H9 (cell line): ENCODE measurements around the gene LSM3. TPM values are rescaled to one million over a fixed set of nuclear protein-coding genes. Genes with fewer than 3 reads are reported as not detected.

Source experiments
- DNase-seq: peaks from one replicate; pipeline ENCODE4 v3.0.0-alpha.2; 2017
- H2AFZ ChIP-seq: one replicate; pipeline ENCODE4 v1.6.1; 2013; ENCODE audit warnings: mild to moderate bottlenecking, low read length, control low read depth, moderate library complexity
- H2AK5ac ChIP-seq: 2 replicates; pipeline ENCODE4 v1.6.1; 2013; ENCODE audit warnings: low read length, control low read depth, mixed read lengths; ENCODE audit not compliant: insufficient read length
- H2BK120ac ChIP-seq: one replicate; pipeline ENCODE4 v1.6.1; 2013; ENCODE audit warnings: low read depth, mild to moderate bottlenecking, low read length, control low read depth, inconsistent platforms; ENCODE audit not compliant: poor library complexity, severe bottlenecking
- H2BK12ac ChIP-seq: 2 replicates; pipeline ENCODE4 v1.6.1; 2013; ENCODE audit warnings: low read length, control low read depth, mixed read lengths, low read depth; ENCODE audit not compliant: insufficient read length
- H2BK15ac ChIP-seq: 2 replicates; pipeline ENCODE4 v1.6.1; 2013; ENCODE audit warnings: low read depth, low read length, control low read depth
- H2BK20ac ChIP-seq: one replicate; pipeline ENCODE4 v1.6.1; 2013; ENCODE audit warnings: low read depth, mild to moderate bottlenecking, low read length, control low read depth, inconsistent platforms; ENCODE audit not compliant: poor library complexity, severe bottlenecking
- H2BK5ac ChIP-seq: 2 replicates; pipeline ENCODE4 v1.6.1; 2013; ENCODE audit warnings: low read length, control low read depth, mixed read lengths; ENCODE audit not compliant: insufficient read length
- H3K14ac ChIP-seq: 2 replicates; pipeline ENCODE4 v1.6.1; 2013; ENCODE audit warnings: low read length, control low read depth; ENCODE audit not compliant: insufficient read depth
- H3K18ac ChIP-seq: 2 replicates; pipeline ENCODE4 v1.6.1; 2013; ENCODE audit warnings: low read depth, mild to moderate bottlenecking, mixed read lengths, low read length, control low read depth; ENCODE audit not compliant: insufficient read length
- H3K23ac ChIP-seq: 2 replicates; pipeline ENCODE4 v1.6.1; 2013; ENCODE audit warnings: low read length, control low read depth, mixed read lengths, low read depth; ENCODE audit not compliant: insufficient read length
- H3K23me2 ChIP-seq: 2 replicates; pipeline ENCODE4 v1.6.1; 2013; ENCODE audit warnings: low read depth, mild to moderate bottlenecking, mixed read lengths, low read length, control low read depth; ENCODE audit not compliant: insufficient read length, poor library complexity, severe bottlenecking
- H3K27ac ChIP-seq: 2 replicates; pipeline ENCODE4 v1.5.1; 2013; ENCODE audit warnings: low read length, control low read depth, mixed read lengths, low read depth; ENCODE audit not compliant: insufficient read length
- H3K27me3 ChIP-seq: 2 replicates; pipeline ENCODE4 v1.6.1; 2013; ENCODE audit warnings: low read length, control low read depth, inconsistent platforms; ENCODE audit not compliant: insufficient read depth
- H3K4ac ChIP-seq: 2 replicates; pipeline ENCODE4 v1.6.1; 2013; ENCODE audit warnings: low read depth, mild to moderate bottlenecking, control low read depth, inconsistent platforms, low read length, moderate library complexity
- H3K4me1 ChIP-seq: 2 replicates; pipeline ENCODE4 v1.6.1; 2013; ENCODE audit warnings: low read length, control low read depth, inconsistent platforms; ENCODE audit not compliant: insufficient read depth
- H3K4me2 ChIP-seq: 2 replicates; pipeline ENCODE4 v1.6.1; 2013; ENCODE audit warnings: low read length, control low read depth, mixed read lengths; ENCODE audit not compliant: insufficient read length, insufficient read depth
- H3K56ac ChIP-seq: 2 replicates; pipeline ENCODE4 v1.6.1; 2013; ENCODE audit warnings: low read depth, mild to moderate bottlenecking, mixed read lengths, low read length, control low read depth; ENCODE audit not compliant: insufficient read length
- H3K79me1 ChIP-seq: 2 replicates; pipeline ENCODE4 v1.6.1; 2013; ENCODE audit warnings: low read depth, mild to moderate bottlenecking, moderate library complexity, low read length, control low read depth, inconsistent platforms; ENCODE audit not compliant: insufficient read depth, poor library complexity, severe bottlenecking
- H3K79me2 ChIP-seq: 2 replicates; pipeline ENCODE4 v1.6.1; 2013; ENCODE audit warnings: low read length, control low read depth, inconsistent platforms; ENCODE audit not compliant: insufficient read depth
- H3K9ac ChIP-seq: 2 replicates; pipeline ENCODE4 v1.6.1; 2013; ENCODE audit warnings: low read length, control low read depth, mixed read lengths; ENCODE audit not compliant: insufficient read length; ENCODE audit errors: extremely low read depth
- H3K9me3 ChIP-seq: one replicate; pipeline ENCODE4 v1.6.1; 2013; ENCODE audit warnings: low read depth, low read length, inconsistent platforms; ENCODE audit not compliant: control insufficient read depth
- H3T11ph ChIP-seq: one replicate; pipeline ENCODE4 v1.6.1; 2013; ENCODE audit warnings: mild to moderate bottlenecking, low read length, control low read depth, inconsistent platforms
- H4K20me1 ChIP-seq: one replicate; pipeline ENCODE4 v1.6.1; 2013; ENCODE audit not compliant: control insufficient read depth, insufficient read length, insufficient read depth
- H4K5ac ChIP-seq: 2 replicates; pipeline ENCODE4 v1.6.1; 2013; ENCODE audit warnings: low read depth, mild to moderate bottlenecking, mixed read lengths, low read length, control low read depth; ENCODE audit not compliant: insufficient read length
- H4K8ac ChIP-seq: replicated peaks from 2 replicates; pipeline ENCODE4 v1.6.1; 2013; ENCODE audit warnings: low read length, control low read depth, mixed read lengths, low read depth; ENCODE audit not compliant: insufficient read length
- H4K91ac ChIP-seq: 2 replicates; pipeline ENCODE4 v1.6.1; 2013; ENCODE audit warnings: low read depth, mild to moderate bottlenecking, moderate library complexity, mixed read lengths, low read length, control low read depth; ENCODE audit not compliant: insufficient read length
- H3K27ac Mint-ChIP-seq, 3 experiments: 2 replicates in 2 of 3; 3 replicates in 1 of 3; pipeline ENCODE4 v1.8.0; 2020 to 2021; ENCODE audit warnings: mixed read lengths in 3 of 3, mild to moderate bottlenecking in 1 of 3, moderate library complexity in 1 of 3
- H3K27me3 Mint-ChIP-seq: 2 replicates; pipeline ENCODE4 v1.8.0; 2021; ENCODE audit warnings: low read depth, mild to moderate bottlenecking, moderate library complexity, mixed read lengths
- H3K36me3 Mint-ChIP-seq, 3 experiments: 2 replicates in 2 of 3; 3 replicates in 1 of 3; pipeline ENCODE4 v1.8.0; 2020 to 2021; ENCODE audit warnings: low read depth in 3 of 3, mixed read lengths in 3 of 3; ENCODE audit not compliant: insufficient read depth in 1 of 3
- H3K4me1 Mint-ChIP-seq, 2 experiments: 2 replicates each; pipeline ENCODE4 v1.8.0; 2020; ENCODE audit warnings: mixed read lengths in 2 of 2
- H3K4me3 Mint-ChIP-seq, 2 experiments: 2 replicates in 1 of 2; 3 replicates in 1 of 2; pipeline ENCODE4 v1.8.0; 2020 to 2021; ENCODE audit warnings: mild to moderate bottlenecking in 2 of 2, mixed read lengths in 2 of 2, moderate library complexity in 1 of 2
- H3K9me3 Mint-ChIP-seq, 2 experiments: 2 replicates in 1 of 2; 3 replicates in 1 of 2; pipeline ENCODE4 v1.8.0; 2020; ENCODE audit warnings: mild to moderate bottlenecking in 2 of 2, mixed read lengths in 2 of 2, moderate library complexity in 1 of 2
- CTCF ChIP-seq: fragments of 200-600 bp; sonication (generic); conservative IDR thresholded peaks from 3 replicates; pipeline ENCODE4 v1.8.0; 2021; ENCODE audit warnings: antibody characterized with exemption, mild to moderate bottlenecking
- WGBS: extraction: QIAGEN DNeasy Blood & Tissue Kit; methylation state at CpG from one replicate; pipeline ENCODE4 v1.1.7; 2013; ENCODE audit warnings: missing lambda C conversion rate, low lambda C conversion rate, mixed read lengths; ENCODE audit not compliant: insufficient read length; ENCODE audit errors: extremely low coverage; 5-methylcytosine and 5-hydroxymethylcytosine counted together
- total RNA-seq: library from RNA; stranded (reverse); gene quantifications from 2 replicates; pipeline ENCODE4 v1.2.1, GENCODE V29; 2021

LSM3 gene
- total RNA-seq, 1 experiment from 2014 or later = 24.4 TPM

DNA sequence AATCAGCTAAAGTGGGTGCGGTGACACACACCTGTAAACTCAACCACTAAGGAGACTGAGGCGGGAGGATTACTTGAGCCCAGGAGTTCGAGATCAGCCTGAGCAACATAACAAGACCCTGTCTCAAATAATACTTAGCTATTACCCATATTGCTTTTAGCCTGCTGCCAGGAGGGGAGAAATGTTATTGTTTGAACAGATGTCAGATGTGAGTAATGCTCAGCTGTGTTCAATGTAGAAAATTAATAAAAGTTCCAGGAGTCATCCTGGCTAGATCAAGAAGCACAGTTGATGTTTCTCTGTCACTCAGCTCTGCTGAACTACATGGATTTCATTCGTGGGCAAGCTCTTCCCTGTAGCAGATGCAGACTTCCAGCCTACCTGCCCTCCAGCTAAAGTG lies 22.2 kb downstream of the LSM3 start:
- no peak for TF ChIP-seq CTCF
- peaks cover 0 to 4% of the 10 kb centered on the region in 2 experiments; a peak in 2 of 4 replicates for H3K4me1 Mint-ChIP-seq
- no peak overlapping the region for H2BK120ac ChIP-seq

More for the DNA sequence above, 22.2 kb downstream of the LSM3 start:
- Histone ChIP-seq H2AFZ (no peak overlapping the region), H2BK5ac (no peak overlapping the region), H2AK5ac (no peak overlapping the region), H4K8ac (no peak overlapping the region), H4K20me1 (peaks cover 2% of the 10 kb centered on the region), H3K79me2 (no peaks in the 10 kb centered on the region), H3K9me3 (no peaks in the 10 kb centered on the region), H4K5ac (no peak overlapping the region), H3K4me2 (no peak overlapping the region), H3K23ac (no peak overlapping the region), H3T11ph (no peak overlapping the region), H3K4ac (no peak overlapping the region), H3K9ac (no peak overlapping the region), H3K4me1 (no peaks in the 10 kb centered on the region), H3K79me1 (peaks cover 4% of the 10 kb centered on the region), H3K56ac (no peak overlapping the region), H4K91ac (no peak overlapping the region), H2BK15ac (no peak overlapping the region), H3K27me3 (no peaks in the 10 kb centered on the region), H3K27ac (no peak overlapping the region), H3K18ac (no peak overlapping the region), H2BK12ac (no peak overlapping the region), H3K14ac (no peak overlapping the region), H2BK20ac (no peak overlapping the region), H3K23me2 (no peaks in the 10 kb centered on the region)
- H3K27me3 Mint-ChIP-seq = no peaks in the 10 kb centered on the region; the same call in 1 of the 2 replicates
- H3K4me3 Mint-ChIP-seq = no peak overlapping the region
- H3K9me3 Mint-ChIP-seq = no peaks in the 10 kb centered on the region
- no peak overlapping the region for H3K27ac Mint-ChIP-seq
- no CpG with 5 or more reads among the region's 4 CpGs for WGBS
- peaks cover 15 to 32% (median 32%) of the 10 kb centered on the region in 3 experiments; a peak in 6 of 7 replicates for H3K36me3 Mint-ChIP-seq
- DNase-seq = no peak
